IMR-90 (cell line): ENCODE results near the gene COL9A3.

Experiments
- BHLHE40 ChIP-seq: fragments of 150-350 bp; IDR thresholded peaks from 2 replicates; pipeline ENCODE4 v1.6.1; 2016; ENCODE audit warnings: mild to moderate bottlenecking, low read depth, low read length
- CTCF ChIP-seq: conservative IDR thresholded peaks from 2 replicates; pipeline ENCODE4 v1.5.1; 2012; ENCODE audit warnings: mild to moderate bottlenecking, low read depth, low read length, improper control_type of control experiment
- MXI1 ChIP-seq: IDR thresholded peaks from 2 replicates; pipeline ENCODE4 v1.6.1; 2012; ENCODE audit warnings: low read depth, mild to moderate bottlenecking, low read length, moderate library complexity, borderline replicate concordance
- POLR2A ChIP-seq: IDR thresholded peaks from 2 replicates; pipeline ENCODE4 v1.6.1; 2012; ENCODE audit warnings: mild to moderate bottlenecking, low read depth, low read length
- USF2 ChIP-seq: fragments of 150-350 bp; IDR thresholded peaks from 2 replicates; pipeline ENCODE4 v1.6.1; 2017; ENCODE audit warnings: mild to moderate bottlenecking, antibody characterized with exemption, low read length, low read depth

GRCh38 chr20:62795023-62795761 lies 21.7 kb upstream of the COL9A3 start:
- TF ChIP-seq MXI1 (no peak), BHLHE40 (no peak), CTCF (no peak), POLR2A (no peak), USF2 (no peak)
